T-helper 1 cell treated with Interleukin-12 subunit alpha and Interleukin-12 subunit beta and Interleukin-4 antibody, amounts not matched to agents 30 ng/mL and 1 ng/mL, for 36 hours (primary cell): Measurements from ENCODE around the gene NDUFB6. TPM values are rescaled to one million over a fixed set of nuclear protein-coding genes. Genes with fewer than 3 reads are reported as not detected.
"Not testable (repeated sequence)": the region's sequence is repeated elsewhere in the genome, so short reads cannot be mapped to it uniquely, and the experiment has no call there.

Source experiments
- intact Hi-C: fragments of 100-400 bp; cut with micrococcal nuclease; formaldehyde crosslinking; loops from one replicate; pipeline ENCODE4 v1.15.1; 2024
- total RNA-seq: library from RNA; stranded (reverse); gene quantifications from 2 replicates; pipeline ENCODE4 v1.2.3, GENCODE V29; 2022

Gene NDUFB6
- total RNA-seq, 1 donor from 2014 or later = 36.9 TPM

DNA sequence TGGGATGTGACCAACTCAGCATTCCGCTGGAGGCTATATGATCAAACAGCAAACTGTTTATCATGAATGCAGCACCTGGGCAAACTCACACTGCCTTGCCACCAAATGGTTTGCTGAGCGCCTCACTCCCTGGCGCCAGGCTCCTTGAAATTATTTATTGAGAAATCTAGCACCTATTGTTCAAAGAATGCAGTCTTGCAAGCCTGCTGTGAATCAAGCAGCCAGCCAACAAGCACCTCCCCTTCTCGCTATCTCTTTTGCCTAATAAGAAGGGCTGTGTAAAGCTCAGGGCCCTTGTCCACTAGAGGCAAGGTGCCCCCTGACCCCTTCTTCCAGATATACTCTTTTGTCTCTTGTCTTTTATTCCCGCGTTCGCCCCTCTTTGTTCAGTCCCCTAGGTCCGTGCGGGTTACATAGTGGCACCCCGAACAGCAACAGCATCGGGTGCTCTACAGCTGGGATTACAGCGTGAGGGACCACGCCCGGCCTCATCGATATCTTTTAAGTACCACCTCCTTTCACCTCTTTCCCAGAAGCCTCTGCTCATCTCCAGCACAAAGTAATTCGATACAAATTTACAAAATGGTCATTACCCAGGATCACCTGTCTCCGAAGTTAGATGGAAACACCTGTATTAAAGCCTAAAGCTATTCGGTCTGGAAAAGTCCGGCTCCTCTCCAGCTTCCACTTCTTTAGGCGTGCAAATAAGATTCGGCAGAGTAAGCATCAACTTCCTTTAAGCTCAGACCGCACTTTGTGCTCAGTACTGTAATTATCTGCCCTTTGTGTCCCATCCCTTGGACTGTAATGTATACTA lies 47.9 kb downstream of the NDUFB6 start:
- intact Hi-C loops = loop anchor here (5.0 kb wide), 3 partner anchors 63 to 1178 kb away; no protein-coding TSS in a partner anchor

- intact Hi-C loops = not testable (repeated sequence)
Observed at GRCh38 chr9:32524558-32524891, 48.4 kb downstream of the NDUFB6 start.

DNA sequence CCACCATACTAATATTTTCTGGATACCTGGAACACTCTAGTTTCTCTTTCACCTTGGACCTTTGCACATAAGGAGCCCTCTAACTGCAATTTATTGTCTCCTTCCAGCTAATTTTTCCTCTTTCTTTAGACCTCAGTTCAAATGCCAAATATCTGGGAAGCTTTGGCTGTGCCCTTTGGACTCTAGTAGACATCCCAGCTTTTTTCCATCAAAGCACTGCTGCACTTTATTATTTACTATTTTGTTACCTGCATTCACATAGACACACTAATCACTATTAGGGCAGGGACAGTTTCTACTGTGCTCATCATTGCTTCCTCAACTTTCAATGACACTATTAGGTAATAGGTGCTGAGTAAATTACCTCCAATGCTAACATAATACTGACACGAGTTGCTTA lies 49.0 kb downstream of the NDUFB6 start:
- intact Hi-C loops = no loop called here

DNA sequence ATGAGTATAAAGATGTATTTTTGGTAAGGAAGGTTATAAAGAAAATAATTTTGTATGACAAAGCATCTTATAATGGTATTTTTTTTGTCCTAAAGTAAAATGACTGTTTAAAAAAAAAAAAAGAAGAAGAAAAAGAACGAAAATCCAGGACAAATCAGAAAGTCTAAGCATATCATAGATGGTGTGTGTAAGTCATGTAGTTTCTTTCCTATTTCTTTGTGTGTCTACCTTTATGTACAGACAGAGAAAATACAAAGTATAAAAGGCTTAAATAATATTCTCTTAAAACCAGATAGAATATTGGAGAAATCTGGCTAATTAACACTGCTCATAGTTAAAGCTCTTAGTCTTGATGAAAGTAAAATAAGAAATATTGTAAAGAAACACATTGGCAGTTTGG lies 54.7 kb downstream of the NDUFB6 start:
- intact Hi-C loops = no loop called here

DNA sequence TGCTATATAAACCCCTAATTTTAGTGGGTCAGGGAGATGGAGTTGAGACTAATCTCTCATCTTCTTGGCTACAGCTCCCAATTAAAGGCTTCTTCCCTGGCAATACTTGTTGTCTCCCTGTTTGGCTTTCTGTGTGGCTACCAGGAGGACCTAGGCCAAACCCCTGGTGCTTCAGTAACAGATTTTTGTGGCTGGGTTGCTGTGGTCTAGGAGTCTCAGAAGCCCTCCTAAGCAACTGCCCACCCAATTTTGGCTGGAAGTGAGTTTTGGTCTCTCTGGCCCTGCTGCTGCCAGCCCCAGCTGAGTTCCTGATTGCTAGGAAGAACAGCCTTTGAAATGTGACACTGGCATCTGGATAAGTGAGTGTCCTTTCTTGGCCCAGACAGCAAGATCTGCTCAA lies 56.7 kb downstream of the NDUFB6 start:
- intact Hi-C loops = no loop called here

GRCh38 chr9:32508728-32509127 lies 64.2 kb downstream of the NDUFB6 start:
- intact Hi-C loops = no loop called here

- intact Hi-C loops = no loop called here
Observed at GRCh38 chr9:32503008-32503407, 70.0 kb downstream of the NDUFB6 start.

Other genes starting within 250 kb of the NDUFB6 start
- 6.9 and 7.8 TPM in 2 replicates for gene ACO1, start 188.5 kb downstream of the NDUFB6 start, total RNA-seq
- 30.9 and 31.3 TPM in 2 replicates for gene RIGI, start 47.0 kb downstream of the NDUFB6 start, total RNA-seq
- gene SMIM27, start 20.8 kb downstream of the NDUFB6 start, total RNA-seq = 10.3 and 11.7 TPM in 2 replicates
- gene TOPORS, start 20.6 kb downstream of the NDUFB6 start, total RNA-seq = 11.7 and 12.0 TPM in 2 replicates
- gene TAF1L, start 62.5 kb upstream of the NDUFB6 start, total RNA-seq = 0.02 TPM in 1 of 2 replicates, not detected in the other
- not detected in 2 replicates for gene TMEM215, start 210.4 kb upstream of the NDUFB6 start, total RNA-seq